Activated CD4-positive, alpha-beta T cell treated with anti-CD3 and anti-CD28 coated beads, Interleukin-2, amount 50 U/mL, for 4 hours (primary cell): ENCODE measurements around the gene COMMD9.

ENCODE experiments used
- DNase-seq, 2 experiments: peaks; one replicate each; pipeline ENCODE4 v3.0.0-alpha.2; 2020

The COMMD9 gene

DNA sequence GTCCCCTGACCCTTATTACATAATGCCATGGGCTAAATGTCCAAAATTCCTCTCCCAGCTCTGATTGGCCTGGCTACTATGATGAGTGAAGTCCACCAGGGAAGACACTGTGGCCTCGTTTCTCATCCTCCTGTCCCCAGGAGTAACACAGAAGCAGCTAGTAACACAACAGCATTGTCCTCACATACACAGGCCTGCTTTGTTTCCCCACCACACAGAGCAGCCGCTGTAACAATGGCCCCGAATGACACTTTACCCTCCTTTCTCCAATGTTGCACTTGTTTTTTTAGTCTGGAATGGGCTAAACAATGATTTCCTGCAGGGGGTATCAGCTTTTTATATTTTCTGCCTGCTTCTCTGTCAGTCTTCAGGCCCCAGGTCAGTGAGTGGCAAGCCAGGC, 6.7 kb upstream of the COMMD9 start, which contains the start of gene PRR5L:
Gene PRR5L (plus strand): TSS at position 363 of the 400 bp plus-strand sequence. CDS start 104,834 bp downstream, outside the sequence.
- no peak for DNase-seq

DNA sequence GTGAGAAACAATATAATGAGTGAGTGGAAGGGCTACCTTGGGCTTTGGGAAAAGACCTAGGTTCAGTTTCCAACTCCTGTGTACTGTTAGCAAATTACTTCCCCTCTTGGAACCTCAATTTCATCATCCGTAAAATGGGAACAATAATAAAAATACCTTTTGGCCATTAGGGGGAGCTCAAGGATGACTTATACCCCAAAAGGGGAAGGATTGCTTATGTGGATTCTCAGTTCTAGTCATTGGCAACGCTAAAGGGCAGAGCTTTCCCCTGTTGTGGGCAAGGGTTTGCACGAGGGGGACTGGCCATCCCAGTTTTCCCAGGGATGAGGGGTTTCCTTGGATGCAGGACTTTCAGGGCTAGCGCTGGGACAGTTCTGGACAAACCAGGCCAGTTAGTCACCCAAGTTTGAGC, 3.1 kb upstream of the COMMD9 start:
- DNase-seq = no peak

DNA sequence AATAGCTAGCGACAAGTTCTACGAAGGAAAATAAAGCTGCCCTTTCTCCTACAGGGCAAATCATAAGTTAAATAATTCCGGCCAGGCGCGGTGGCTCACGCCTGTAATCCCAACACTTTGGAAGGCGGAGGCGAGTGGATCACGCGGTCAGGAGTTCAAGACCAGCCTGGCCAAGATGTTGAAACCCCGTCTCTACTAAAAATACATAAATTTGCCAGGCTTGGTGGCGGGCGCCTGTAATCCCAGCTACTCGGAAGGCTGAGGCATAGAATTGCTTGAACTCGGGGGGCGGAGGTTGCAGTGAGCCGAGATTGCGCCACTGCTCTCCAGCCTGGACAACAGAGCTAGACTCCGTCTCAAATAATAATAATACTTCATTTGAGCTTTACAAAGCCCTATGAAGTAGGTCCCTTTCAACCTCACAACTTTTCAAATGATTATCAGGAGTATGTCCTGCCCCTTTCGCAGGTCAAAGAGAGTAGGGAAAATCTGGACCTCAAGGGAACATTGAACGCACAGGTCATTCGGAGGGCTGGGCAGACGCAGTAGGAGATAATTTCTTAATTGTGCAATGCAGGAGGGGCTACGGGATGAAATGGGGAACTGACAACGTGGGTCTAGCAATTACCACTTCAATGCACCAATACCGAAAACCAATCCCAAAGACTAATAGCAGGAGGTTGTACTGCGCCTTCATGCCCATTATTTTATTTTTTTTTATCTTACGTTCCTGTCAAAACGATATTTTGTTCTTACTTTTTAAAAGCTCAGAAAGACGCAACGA, 590 bp downstream of the COMMD9 start:
- no peak for DNase-seq

DNA sequence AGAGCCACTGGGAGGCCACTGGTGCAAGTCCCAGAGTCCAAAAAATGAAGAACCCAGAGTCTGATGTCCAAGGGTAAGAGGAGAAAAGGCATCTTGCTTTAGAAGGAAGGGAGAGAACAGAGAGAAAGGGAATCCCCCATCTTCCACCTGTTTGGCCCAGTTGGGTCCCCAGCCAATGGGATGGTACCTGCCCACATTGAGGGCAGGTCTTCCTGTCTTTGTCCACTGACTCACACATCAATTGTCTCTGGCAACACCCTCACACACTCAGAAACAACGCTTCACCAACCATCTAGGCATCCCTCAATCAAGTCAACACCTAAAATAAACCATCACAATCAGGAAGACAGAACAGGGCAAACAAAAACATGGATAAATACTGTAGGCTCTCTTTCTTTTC, 6.3 kb downstream of the COMMD9 start:
- DNase-seq = no peak

DNA sequence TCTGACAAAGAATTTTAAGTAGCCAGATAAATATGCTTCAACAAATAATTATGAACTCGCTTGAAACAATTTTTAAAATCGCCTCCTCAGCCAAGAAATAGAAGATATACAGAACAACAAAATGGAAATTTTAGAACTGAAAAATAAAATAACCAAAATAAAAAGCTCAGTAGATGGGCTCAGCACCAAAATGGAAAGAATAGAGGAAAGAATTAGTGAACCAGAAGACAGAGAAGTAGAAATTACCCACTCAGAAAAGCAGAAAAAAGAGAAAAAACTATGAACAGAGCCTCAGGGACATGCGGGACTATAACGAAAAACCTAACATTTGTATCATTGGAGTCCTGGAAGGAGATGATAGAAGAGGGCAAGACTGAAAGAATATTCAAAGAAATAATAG, 7.4 kb downstream of the COMMD9 start:
- DNase-seq = no peak

DNA sequence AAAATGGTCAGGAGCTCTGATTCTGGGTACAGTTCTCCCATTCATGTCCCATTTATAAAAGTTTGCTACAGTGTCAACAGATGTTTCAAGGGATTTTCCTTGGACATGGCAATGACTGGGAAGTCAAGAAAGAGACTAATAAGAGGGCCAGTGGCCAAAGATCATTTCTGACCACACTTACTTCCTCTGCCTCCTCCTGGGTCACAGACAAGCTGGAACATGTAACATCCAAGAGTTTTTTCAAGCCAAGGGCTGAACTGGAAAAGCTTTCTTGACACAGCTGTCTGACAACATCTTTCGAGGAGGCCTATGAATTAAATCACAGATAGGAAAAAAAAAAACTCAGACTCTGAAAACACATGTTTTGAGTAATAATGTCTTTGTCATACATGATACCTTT, 8.7 kb downstream of the COMMD9 start:
- no peak for DNase-seq

DNA sequence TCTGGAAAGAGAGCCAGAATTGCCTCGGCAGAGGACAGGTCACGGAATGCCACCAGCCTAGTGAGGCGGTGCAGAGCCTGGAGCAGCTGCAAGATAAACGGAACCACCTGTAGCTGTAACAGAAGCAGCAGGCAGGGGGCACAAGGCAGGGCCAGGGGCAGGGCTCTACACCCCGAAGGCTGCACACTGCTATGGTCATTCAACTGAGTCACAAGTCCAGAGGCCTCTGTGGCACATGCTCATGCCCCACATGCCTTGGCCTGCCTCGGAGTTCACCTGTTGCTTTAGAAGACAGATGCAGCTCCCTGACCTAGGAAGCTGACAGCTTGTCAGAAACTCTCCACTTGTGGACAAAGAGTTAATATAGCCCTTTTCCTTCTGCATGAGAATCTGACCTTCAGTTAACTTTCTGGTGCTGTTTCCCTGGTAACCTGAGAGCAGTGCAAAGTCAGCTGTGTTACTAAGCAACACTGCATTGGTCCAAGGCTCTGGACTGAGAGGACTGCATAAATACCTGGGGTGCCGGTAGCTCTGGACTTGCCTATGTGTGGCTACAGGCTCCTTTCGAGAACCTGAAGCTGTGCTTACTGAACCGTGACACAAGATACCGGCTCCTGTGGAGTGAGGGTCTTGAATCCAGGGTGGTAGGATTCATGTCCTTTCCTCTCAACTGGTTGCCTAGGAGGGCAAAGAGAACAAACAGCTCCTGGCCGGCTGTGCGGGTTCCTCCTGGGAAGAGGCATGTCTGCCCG, 10.5 kb downstream of the COMMD9 start:
- DNase-seq = no peak

DNA sequence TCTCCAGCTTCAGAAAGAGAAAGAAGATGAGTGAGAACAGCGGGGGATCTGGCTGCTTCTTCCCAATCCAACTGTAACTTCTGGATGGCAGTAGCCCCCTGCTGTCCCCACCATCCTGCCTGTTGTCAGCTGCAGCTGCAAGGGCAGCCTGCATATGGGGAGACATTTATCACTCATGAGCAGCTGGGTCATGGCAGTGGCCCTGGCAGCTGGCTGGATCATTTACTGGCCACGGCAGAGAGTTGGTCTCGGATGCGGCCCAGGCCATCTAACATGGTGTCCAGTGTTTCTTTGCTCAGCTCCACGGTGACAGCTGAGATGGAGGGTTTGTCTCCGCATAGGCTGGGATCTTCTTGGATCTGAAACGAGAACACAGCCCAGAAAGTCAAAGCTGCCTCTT, 14.8 kb downstream of the COMMD9 start:
- DNase-seq = no peak

DNA sequence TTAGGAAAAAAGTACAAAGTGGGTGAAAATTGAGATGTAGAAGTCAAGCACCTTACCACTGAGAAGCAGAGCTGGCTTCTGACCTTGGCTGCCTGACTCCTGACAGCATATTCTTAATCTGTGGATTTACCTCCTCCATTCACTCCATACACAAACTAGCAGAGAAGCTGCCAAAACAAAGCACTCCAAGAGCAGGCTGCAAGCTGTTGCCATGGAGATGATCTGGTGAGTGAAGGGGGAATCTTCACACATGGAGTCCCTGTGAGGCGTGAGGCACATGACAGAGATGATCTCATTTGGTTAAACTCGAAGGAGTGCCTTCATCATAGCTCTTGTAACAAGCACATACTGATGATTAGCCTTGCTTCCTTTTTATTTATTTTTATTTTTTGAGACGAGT, 16.1 kb downstream of the COMMD9 start:
- no peak for DNase-seq

DNA sequence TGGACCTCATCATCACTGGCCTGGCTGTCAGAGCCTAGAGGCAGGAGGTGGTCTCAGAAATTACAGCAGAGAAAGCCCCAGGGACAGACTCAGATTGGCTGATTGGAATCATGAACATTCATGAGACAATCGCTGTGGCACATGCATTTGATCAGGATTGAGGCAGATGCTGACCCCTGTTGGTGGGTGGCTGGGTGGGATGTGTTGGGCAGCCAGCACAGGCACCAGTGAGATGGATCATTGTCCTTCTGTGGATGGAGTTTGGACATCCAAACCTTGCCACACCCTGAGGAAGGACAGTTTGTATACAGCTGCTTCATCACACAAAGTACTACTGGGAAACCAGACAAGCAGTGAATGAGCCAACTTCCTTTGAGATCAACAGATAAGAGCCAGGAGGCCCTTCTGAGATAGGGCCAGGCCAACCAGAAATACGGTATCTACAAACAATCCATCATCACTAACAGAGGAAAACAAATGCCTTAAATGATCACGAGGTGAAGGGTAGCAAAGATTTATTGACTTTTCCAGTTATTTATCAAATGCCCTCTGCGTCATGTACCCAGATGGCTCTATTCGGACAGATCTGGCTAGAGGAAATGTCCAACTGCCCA, 17.3 kb downstream of the COMMD9 start:
- DNase-seq = no peak

DNA sequence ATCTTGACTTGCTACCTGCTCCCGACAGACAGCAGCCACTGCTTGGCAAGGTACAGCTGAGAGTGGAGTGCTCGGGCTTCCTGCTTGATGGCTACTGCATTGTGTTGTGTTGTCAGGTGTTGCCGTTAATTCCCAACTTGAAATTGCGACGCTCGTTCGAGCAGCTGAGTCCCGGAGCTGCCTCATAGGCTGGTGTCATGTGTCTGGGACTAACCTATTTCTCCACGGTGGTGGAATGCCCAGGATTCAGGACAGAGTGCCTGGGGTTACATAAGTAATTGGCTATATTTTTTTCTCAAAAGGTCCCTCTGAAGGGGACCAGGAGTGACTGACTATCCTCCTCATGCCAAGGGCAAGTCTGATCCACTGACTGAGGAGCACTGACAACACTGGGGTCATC, 18.5 kb downstream of the COMMD9 start:
- no peak for DNase-seq

DNA sequence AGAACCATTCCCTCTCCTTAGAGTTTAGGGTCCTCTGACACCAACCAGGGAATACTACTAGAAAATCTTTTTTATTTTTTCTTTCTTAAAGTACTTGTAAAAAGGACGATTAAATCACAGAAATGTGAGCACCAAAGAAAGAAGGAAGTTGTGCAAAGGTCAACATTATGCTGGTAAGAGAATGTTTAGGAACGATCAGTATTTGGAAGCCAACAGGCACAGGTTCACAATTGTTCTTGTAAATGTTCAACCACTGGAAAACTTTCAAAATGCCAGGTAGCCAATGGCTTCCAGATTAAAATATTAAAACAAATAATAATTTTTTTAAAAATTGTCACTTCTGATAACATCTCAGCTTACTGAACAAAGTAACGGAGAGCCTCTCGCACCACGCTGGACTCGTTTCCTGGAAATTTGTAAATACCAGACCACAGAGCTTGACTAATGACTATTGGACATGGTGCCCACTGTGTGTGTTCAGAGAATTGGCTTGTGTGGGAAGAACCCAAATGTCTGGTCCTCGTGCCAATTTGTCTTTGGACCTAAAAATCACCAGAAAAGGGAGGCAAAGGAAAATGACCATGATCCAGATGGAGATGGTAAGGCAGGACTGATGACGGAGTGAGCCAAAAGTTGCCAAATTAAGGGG, 20.8 kb downstream of the COMMD9 start:
- DNase-seq = no peak

DNA sequence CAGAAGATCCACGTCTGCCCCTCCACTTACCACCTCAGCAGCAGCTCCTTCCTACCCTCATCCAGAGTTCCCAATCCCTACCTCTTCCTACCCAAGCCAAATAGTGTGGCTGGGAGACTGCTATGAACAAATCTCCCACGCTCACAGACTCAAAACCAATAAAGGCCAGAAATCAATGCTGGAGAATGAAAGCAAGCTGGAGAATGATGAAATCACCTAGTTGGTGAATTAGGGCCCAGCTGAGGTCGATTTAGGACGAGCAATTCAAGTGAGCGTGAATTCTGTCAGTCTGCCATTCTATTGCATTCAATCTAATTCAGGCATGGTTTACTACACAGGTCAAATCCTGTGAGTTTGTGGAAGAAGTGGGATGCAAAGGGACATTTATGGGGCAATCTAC, 22.5 kb downstream of the COMMD9 start:
- DNase-seq = no peak

DNA sequence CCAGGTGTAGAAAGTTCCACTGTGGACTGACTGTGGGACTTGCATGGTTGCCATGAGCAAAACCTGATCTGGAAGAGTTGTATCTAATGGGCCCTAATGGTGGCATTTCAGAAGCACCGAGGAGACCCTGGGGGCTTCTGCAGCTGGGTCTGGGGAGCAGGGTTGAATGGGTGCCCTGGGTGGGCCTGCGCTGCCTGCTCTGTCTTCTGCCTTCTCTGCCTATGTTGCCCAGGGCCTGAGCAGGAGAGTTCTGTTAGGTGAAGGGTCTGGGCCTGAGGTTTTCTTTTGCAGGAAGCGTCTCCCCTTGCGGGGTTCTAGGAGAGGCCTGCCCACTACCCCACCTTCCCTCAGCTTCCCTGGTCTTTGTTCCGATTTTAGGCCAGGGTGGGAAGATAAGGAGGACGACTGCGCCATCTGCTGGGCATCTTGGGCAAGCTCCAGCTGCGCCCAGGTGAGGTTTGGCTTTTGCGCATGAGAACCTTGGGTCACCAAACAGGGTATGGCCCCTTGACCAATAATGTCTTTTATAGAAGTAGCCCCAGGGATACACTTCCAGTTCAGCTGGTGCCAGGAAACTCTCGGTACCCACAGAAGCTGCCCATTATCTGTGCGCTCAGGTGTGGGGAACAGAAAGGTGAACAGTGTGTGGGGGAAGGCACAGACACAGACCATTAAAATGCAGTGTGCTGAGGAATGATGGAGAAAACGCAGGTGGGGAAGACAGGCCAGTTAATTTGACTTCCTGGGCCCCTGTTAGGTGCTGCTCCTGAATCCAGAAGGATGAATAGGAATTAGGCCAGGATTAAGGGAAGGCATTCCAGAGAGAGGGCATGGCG, 23.2 kb downstream of the COMMD9 start:
- DNase-seq = peak; percentile 42 to 46

DNA sequence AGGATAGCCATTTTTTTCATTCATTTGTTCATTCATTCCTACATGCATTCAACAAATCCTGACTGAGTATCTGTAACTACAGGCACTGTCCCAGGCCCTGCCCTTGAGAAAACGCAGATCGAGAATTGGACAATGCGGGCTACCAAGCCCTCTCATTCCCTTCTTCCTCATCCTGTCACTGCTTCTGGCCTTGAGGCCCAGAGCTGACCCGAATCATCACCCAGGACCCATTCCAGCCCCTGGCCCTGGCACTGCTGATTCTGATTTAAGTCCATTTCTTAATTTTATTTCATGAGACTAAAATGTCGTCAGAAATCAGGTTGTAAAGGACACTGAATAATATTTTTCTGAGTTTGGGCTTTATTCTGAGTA, 24.3 kb downstream of the COMMD9 start:
- DNase-seq = no peak

DNA sequence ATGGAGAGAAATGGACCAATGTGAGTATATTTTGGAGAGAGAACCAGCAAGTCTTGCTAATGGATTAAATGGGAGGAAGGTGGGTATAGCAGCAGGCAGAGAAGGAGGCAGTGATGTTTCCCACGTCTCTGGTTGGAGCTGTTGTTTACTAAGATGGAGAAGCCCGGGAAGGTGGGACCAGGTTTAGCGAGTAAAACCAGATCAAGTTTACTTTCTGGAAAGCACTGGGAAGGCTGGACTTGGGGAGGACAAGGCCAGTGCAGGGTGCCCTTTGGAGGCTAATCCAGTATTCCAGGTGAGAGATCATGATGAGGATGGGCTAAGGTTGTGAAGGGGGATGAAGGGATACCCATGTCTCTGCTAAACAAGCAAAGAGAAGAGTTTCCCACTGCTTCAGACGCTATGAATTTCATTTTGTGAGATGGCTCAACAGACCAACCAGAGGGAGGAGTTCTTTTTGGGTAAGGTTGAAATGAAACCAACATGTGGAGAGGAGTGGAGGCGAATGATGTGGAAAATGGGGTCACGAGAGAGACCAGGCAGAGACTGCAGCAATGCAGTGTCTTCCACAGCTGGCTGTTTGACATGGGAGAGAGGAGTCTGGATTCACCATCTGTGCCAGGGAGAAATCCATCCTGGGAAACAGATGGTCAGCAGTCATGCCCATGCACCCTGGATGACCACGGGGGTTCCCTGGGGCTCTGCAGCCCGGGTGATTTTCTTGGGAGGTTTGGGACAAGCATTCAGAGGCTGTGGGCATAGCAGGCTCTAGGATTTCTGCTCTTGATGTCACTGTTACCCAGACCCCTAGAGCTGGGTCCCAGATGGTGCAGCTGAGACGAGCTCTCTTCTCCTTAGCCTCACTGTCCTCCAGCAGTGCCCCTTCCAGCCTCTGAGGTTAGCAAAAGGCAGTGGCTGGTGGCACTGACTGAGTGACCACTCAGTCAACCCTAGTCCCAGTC, 24.9 kb downstream of the COMMD9 start:
- no peak for DNase-seq

DNA sequence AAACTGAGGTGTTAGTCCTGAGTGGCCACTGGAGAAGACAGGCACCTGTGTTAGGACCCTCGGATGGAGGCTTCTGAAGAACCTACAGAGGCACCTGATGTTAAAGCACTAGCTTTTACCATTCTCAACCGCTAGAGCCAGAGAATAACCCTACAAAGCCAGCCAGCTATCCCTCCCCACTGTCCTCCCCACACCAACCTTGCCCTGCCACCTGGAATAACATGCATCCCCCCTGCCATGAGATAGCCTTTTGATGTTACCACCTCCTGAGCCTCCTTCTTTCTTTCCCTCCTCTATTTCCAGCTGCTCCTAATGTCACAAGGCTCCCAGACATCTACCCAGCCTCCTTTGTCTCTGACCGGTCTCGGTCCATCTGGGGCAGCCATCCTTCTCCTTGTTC, 28.1 kb downstream of the COMMD9 start:
- no peak for DNase-seq

DNA sequence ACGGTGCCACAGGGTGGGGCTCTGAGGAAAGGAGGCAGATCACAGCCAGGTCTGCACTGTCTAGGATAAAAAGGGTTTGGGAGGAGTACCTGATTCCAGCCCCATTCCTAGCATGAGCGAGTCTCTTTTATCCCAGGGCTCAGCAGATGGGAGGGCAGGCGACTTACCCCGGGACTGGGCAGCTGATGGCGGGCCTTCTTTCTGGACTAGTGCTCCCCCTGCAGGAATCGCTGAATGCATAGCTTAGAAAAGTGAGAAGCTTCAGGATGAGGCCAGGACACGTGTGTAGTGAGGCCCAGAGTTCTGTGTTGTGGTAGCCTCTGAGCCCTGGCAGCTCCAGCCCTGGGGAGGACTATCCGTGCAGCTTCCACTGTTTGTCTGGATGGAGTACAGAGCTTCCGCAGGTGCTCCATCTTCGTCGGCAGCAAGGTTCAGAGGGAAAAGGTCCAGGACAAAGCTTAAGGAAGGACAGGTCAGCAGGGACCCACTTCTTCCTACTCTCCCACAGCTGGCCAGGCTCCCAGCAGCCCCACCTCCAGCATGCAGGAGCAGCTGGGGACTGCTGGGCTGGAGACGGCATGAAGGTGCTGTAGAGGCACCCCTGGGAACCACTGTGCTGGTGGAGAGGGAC, 30.4 kb downstream of the COMMD9 start:
- DNase-seq = no peak

DNA sequence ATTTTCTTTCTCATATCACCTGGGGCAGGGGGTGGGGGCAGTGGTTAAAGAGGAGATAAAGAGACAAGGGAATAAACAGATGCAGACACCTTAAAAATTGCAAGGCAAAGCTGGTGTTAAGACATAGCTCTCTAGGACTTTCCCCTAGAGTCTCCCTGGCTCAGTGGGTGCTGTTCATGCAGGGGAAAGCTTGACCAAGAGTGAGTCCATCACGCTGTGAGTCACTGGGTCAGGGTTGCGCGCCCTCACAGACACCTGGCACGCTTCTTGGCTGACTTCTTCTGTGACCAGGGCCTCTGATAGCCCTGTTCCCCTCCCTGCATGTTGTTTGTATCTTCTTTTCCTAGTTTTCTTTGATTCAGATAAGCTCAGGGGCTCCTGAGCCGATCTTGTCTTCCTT, 31.9 kb downstream of the COMMD9 start:
- no peak for DNase-seq

DNA sequence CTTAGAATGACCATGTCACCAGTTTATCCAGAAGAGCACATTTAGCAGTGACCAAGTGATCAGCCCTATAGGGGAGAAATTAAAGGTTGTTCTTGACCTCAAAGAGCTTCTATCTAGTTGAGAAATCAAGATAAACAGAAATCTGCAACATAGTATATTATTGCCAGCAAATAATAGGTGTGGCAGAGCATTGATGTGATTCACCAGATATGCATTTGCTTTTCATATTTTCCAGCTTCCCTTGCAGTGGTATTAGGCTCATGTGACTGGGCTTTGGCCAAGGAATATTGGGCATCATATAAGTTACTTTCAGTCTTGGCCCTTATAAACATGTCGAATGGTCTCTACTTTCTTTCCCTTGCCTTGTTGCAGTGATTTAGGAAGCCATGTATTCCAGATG, 34.5 kb downstream of the COMMD9 start:
- no peak for DNase-seq

DNA sequence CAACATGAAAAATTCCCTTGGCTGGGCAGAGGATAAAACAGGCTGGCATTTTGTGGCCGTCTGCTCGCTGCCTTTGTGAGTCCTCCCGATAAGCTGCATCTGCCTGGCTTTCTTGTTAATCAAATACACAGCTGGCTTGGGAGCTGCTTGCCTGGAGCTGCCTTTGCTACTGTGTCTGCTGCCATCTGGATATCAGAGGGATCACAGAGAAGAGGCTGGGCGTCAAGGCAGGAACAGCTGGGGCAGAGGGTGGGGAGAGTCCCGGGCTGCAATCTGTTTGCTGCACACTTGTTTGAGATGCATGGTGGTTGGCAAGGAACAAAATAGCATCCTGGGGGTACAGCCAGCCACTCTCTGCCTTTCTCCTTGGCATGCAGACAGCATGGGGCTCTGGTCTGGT, 36.0 kb downstream of the COMMD9 start:
- no peak for DNase-seq
